NCI-H2029 treated with DMSO at 0.1 percent for 48 hours (cell line): ENCODE results near the gene STK35.
A peak's percentile ranks its signal among the peaks of the same experiment; 100 is the strongest.

Experiments used
- DNase-seq: peaks from one replicate; lab custom pipeline; 2025; lab: John Stamatoyannopoulos, UW

The STK35 gene

GRCh38 chr20:2101057-2101864, at the start of gene STK35:
Gene STK35, plus strand, starts transcription at chr20:2101827. Its CDS starts 55 bp downstream, at chr20:2101882.
- peak; percentile 61 for DNase-seq

GRCh38 chr20:2051946-2052345, 49.7 kb upstream of the STK35 start:
- no peak for DNase-seq

- no peak for DNase-seq
Measured at GRCh38 chr20:2052741-2053140, 48.9 kb upstream of the STK35 start.

GRCh38 chr20:2053615-2054014, 48.0 kb upstream of the STK35 start:
- DNase-seq: no peak

DNA sequence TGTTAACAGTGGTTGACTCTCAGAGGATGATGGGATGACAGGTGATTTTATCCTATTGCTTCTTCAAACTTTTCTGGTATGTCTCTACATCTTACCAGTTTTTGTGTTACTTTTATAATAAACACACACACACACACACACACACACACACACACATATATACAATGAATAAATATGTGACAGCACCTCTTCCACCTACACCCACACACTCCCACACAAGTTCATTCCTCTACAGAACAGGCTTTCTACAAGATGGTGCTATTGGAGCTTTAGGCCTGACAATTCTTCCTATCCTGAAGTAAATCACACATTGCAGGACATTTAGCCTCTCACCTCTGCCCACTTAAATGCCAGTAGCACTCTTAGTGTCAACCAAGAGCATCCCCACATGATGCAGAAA, 46.7 kb upstream of the STK35 start:
- DNase-seq: no peak

DNA sequence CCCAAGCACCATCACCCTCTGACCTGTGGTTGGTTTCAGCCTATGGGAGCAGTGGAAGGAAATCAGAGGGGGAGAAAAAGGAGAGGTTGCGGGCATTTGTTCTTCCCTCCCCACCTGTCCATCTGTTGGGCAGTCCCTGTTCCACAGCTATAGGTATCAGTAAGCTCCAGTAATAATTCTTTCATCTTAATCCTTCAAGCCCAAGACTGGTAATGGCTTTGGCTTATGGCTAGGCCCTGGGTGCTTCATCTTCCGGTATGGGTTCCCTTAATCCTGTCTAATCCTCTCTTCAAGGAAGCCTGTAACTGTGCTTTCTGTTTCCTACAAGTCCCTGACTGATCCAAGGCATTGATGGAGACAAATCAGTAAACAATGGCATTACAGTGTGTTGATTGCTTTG, 42.2 kb upstream of the STK35 start:
- no peak for DNase-seq

DNA sequence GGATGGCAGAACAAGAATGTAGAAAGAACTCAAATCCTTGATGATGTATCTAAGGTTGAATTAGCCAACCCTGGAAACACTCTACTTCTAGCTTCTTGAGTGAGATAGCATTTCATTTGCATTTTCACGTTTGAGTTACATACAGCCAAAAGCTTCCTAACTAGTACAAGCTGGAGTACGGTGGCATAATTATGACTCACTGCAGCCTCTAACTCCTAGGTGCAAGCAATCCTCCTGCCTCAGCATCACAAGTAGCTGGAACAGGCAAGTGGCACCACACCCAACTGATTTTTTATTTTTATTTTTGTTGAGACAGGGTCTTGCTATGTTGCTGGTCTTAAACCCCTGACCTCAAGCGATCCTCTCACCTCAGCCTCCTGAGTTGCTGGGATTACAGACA, 36.5 kb upstream of the STK35 start:
- DNase-seq: no peak

- no peak for DNase-seq
Measured at GRCh38 chr20:2066461-2067122, 35.0 kb upstream of the STK35 start.

- DNase-seq: no peak
Measured at GRCh38 chr20:2080532-2081224, 20.9 kb upstream of the STK35 start.

GRCh38 chr20:2084703-2085102, 16.9 kb upstream of the STK35 start:
- no peak for DNase-seq

DNA sequence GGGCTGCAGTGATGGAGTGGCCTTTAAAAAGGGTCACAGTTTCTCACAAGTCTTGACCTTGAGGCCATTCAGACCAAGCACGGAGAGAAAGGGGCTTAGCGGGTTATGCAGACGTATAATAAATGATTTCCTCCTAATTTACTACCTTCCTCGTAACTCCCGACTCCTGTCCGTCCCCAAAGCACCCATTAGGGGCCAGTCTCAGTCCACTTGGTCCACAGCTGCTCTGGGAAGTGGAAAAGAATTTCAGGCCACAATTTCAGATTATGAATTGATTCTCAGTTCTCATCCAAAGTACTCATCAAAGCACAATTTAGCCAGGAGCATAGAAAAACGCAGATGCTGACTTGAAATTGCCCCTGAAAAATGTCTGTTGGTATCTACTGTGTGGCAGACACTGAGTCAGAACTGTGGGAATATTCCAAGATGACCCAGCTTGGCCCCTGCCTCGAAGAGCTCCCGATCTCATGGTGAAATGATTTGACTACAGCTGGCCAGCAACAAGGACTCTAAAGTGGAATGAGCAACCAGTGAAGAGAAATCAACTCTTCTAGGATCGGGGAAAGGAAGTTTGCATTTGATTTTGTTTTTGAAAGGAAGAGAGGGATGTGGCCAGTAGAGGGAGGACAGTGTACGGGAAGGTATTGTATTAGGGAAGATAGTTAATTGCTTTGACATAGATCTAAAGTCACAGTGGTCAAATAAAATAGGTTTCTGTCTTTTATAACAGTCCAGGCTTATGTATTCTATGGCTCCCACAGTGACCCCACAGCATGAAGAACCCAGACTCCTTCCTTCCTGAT, 15.2 kb upstream of the STK35 start:
- DNase-seq: no peak

DNA sequence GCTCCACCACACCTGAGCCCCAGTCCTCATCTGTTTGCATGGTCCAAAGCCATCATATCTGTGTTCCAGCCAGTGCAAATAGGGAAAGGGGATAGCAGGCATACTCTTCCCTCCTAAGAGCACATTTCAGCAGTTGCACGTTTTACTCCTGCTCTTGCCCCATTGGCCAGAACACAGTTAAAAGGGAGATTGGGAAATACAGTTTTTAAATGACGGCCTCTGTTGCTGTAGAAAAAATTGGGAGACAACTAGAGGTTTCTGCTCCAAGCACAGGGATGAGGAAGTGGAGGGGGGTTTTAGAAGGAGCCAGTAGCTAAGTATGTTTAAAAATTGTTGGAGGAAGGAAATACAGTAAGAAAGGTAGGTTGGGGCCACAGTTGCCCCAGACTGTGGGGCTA, 14.6 kb upstream of the STK35 start:
- no peak for DNase-seq

DNA sequence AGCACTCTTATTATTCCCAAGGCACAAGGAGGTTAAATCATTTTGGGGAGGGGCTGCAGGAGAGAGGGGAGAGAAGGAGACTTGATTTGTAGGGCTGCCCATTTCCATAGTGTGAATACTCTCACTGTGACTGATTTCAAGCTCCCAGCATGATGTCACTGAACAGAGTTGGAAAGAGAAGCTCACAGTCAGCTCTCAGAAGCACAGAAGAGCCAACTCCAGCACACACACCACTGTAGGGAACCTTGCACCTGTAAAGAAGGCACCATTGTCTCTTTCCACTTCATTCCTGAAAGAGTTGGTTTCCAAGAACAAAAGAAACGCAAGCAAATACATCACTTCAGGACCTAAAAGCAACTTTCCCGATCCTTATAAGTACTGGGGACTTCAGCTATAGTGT, 12.7 kb upstream of the STK35 start:
- no peak for DNase-seq

- no peak for DNase-seq
Measured at GRCh38 chr20:2089447-2089846, 12.2 kb upstream of the STK35 start.

DNA sequence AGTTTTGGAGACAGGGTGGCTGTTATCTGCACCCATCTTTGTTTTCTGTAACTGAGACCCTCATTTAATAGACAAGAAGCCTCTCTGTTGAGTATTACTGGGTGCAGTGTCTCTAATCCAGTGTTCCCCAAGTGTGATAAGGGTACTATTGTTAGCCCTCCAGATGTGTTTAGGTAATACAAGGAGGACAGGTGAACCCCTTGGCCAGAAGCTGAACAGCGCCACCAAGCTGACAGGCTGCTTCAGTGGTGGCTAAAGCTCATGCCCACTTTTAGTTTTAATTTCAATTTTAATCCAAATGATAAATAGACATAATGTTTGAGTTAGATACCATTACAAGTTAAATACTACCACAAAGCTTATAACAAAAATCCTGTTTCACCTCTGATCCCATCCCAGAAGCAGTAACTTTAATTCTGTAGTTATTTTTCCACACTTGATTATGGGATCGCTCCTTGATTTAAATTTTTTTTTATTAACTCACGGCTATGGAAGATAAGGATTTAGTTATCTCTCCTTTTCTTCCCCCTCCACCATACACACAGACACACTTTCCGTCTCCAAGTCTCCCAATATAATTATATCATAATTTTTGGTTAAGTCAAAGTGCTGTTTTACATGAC, 8.4 kb upstream of the STK35 start:
- DNase-seq: no peak

GRCh38 chr20:2093883-2094282, 7.7 kb upstream of the STK35 start:
- DNase-seq: no peak

DNA sequence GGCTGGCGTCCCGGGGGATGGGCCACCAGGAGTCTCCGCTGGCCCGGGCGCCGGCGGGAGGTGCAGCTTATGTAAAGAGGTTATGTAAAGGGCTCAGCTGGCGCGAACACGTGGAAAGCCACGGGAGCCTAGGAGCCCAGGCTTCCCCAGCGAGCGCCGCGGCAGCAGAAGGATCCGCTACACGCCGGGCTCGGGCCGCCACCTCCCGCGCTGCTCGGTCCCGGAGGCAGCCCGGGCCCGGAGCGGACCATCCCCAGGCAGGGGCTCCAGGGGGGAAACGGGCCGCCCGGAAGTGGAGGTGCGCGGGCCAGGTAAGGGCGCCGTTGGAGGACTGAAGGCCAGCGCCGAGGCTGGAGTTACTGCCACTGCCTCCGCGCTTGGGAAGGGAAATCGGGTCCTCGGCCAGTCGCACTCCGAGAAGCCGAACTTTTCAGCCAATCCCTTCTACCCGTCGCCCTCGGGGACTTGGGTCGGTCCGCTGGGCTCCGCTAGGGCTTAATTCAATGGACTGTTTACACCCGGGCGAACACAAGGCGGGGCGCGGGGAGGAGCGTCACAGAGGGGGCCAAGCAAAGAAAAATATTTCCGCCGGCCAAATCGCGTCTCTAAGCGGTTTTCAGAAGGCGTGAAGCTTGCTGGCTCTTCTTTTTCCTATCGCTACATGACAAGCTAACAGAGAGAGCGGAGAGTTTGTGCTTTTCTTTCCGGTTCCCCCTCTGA, 398 bp downstream of the STK35 start:
- DNase-seq: peak; percentile 86

GRCh38 chr20:2102585-2103460, 1.2 kb downstream of the STK35 start:
- DNase-seq: peak; percentile 76

GRCh38 chr20:2103461-2104153, 2.0 kb downstream of the STK35 start:
- no peak for DNase-seq
